ENCODE measurements around the gene ARRDC2. TPM values are rescaled to one million over a fixed set of nuclear protein-coding genes. Genes with fewer than 3 reads are reported as not detected.
A peak's percentile ranks its signal among the peaks of the same experiment; 100 is the strongest.

ARRDC2 gene
- total and polyA plus RNA-seq, 2 of the 13 experiments (the other 11 are each of a cell fraction or from before 2014, with no cell fraction given) = 2.1 to 3.4 TPM

DNA sequence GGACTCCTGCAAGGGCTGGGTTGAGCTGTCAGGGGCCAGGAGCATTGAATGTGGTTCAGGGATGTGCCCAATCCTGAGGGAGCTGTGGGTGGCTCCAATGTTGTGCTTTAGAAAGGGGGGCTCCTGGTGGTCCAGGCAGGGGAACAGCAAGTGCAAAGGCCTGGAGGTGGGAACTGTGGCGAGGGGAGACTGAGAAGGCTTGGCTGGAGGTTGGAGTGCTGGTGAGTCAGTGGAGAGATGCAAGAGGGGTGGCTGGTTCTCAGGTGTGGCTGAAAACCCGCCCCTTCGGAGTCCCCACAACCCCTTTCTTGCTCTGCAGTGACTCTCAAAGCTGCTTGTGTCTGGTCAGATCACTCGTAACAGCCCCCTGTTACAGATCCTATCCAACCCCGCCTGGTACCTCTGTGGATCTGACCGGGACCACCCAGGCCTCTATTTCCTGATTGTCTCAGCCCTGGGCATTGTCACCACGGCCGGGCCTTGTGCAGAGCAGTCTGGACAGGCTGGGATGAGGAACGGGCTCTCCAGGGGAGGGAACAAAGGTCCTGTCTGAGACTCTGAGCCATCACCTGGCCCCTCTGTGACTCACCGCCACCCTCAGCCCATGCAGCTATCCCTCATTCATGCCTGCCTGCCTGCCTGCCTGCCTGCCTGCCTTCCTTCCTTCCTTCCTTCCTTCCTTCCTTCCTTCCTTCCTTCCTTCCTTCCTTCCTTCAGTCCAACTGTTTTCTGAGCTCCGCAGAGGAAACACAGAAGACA lies 42.4 kb upstream of the ARRDC2 start:
- H3K9me3 ChIP-seq (ENCODE audit: low read length) = no peaks in the 10 kb centered on the region
- H4K20me1 ChIP-seq (ENCODE audit: insufficient read depth, low read length) = no peaks in the 10 kb centered on the region
- H3K4me1 ChIP-seq (ENCODE audit: insufficient read depth, low read length) = peaks cover 10% of the 10 kb centered on the region; the same call in 1 of the 2 replicates
- no peak overlapping the region for H3K4me2 ChIP-seq (ENCODE audit: low read depth, low read length)
- H3K27me3 ChIP-seq (ENCODE audit: control insufficient read depth in 1 of 2, insufficient read depth in 2 of 2, low read length in 2 of 2) = peaks cover 4 to 54% of the 10 kb centered on the region in 2 experiments; a peak in 4 of 5 replicates
- TF ChIP-seq FOSL2 (CRISPR knock-in tag; IDR thresholded peaks at IDR 0.05) (peak; percentile 60), RORA (CRISPR knock-in tag; IDR thresholded peaks at IDR 0.05) (no peak)
- BruUV-seq (replicated peaks) = no TSS peak
- H2AFZ ChIP-seq (ENCODE audit: low read length) = no peak overlapping the region
- H3K79me2 ChIP-seq (ENCODE audit: insufficient read depth, low read length) = no peaks in the 10 kb centered on the region
- FAIRE-seq = no peak
- no peak overlapping the region for H3K27ac ChIP-seq (ENCODE audit: extremely low read length, insufficient read depth, low read length)
- no peak overlapping the region for H3K4me3 ChIP-seq (replicated peaks in 1 of 3; ENCODE audit: insufficient read depth in 1 of 3, low read depth in 2 of 3, low read length in 3 of 3)
- no peak overlapping the region for H3K9ac ChIP-seq (ENCODE audit: insufficient read depth, low read depth, low read length)
- peak; percentile 79 for ATAC-seq
- POLR2A ChIA-PET = no interaction called here
- CTCF ChIA-PET (ENCODE audit: low intra/inter-chr PET ratio, low total read pairs) = no interaction called here
- in situ Hi-C loops (cut with HindIII; ENCODE audit: extremely low pct_ligation_motif_present, low pct_unique_long_range_greater_than_20kb) (no loop called here), intact Hi-C loops (cut with micrococcal nuclease; ENCODE audit: unreplicated experiment) (no loop called here)
- 23% methylated on average over 10 of the region's 11 CpGs for WGBS (ENCODE audit: low lambda C conversion rate)
- no peak for DNase-seq (ENCODE audit: low spot score)
- no peaks in the 10 kb centered on the region for H3K36me3 ChIP-seq (replicated peaks in 1 of 2; ENCODE audit: control insufficient read depth in 1 of 2, insufficient read depth in 2 of 2, low read length in 2 of 2)

- Histone ChIP-seq H3K27me3 (ENCODE audit: control insufficient read depth in 1 of 2, insufficient read depth in 2 of 2, low read length in 2 of 2) (peaks cover 3 to 54% of the 10 kb centered on the region in 2 experiments; a peak in 4 of 5 replicates), H3K4me1 (ENCODE audit: insufficient read depth, low read length) (peaks cover 10% of the 10 kb centered on the region; the same call in 1 of the 2 replicates), H2AFZ (ENCODE audit: low read length) (no peak overlapping the region), H4K20me1 (ENCODE audit: insufficient read depth, low read length) (no peaks in the 10 kb centered on the region), H3K9ac (ENCODE audit: insufficient read depth, low read depth, low read length) (no peak overlapping the region), H3K4me3 (replicated peaks in 1 of 3; ENCODE audit: insufficient read depth in 1 of 3, low read depth in 2 of 3, low read length in 3 of 3) (no peak overlapping the region), H3K4me2 (ENCODE audit: low read depth, low read length) (no peak overlapping the region), H3K79me2 (ENCODE audit: insufficient read depth, low read length) (no peaks in the 10 kb centered on the region), H3K36me3 (replicated peaks in 1 of 2; ENCODE audit: control insufficient read depth in 1 of 2, insufficient read depth in 2 of 2, low read length in 2 of 2) (no peaks in the 10 kb centered on the region), H3K9me3 (ENCODE audit: low read length) (no peaks in the 10 kb centered on the region), H3K27ac (ENCODE audit: extremely low read length, insufficient read depth, low read length) (no peak overlapping the region)
- WGBS (ENCODE audit: low lambda C conversion rate) = 0% methylated on average over 2 of the region's 2 CpGs
- ChIA-PET CTCF (ENCODE audit: low intra/inter-chr PET ratio, low total read pairs) (no interaction called here), POLR2A (no interaction called here)
- intact Hi-C loops (cut with micrococcal nuclease; ENCODE audit: unreplicated experiment) = no loop called here
- no peak for ATAC-seq
- no peak for DNase-seq (ENCODE audit: low spot score)
- in situ Hi-C loops (cut with HindIII; ENCODE audit: extremely low pct_ligation_motif_present, low pct_unique_long_range_greater_than_20kb) = no loop called here
- BruUV-seq (replicated peaks) = no TSS peak
- TF ChIP-seq, protein P1, sequence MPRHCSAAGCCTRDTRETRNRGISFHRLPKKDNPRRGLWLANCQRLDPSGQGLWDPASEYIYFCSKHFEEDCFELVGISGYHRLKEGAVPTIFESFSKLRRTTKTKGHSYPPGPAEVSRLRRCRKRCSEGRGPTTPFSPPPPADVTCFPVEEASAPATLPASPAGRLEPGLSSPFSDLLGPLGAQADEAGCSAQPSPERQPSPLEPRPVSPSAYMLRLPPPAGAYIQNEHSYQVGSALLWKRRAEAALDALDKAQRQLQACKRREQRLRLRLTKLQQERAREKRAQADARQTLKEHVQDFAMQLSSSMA (CRISPR knock-in tag; IDR thresholded peaks at IDR 0.05) = no peak
- no peak for TF ChIP-seq HNRNPK (IDR thresholded peaks at IDR 0.05; ENCODE audit: low read depth, low read length, poor library complexity, severe bottlenecking)
- 0 out of 2 replicates have a peak, but pooled peaks have one; percentile 10 for TF ChIP-seq EZH2 (conservative IDR thresholded peaks at IDR 0.05; ENCODE audit: low read depth, low read length)
- no peak for FAIRE-seq
Measured at GRCh38 chr19:17966129-17966483, 41.9 kb upstream of the ARRDC2 start.
